Measurements from ENCODE around the gene NLRP13.

DNA sequence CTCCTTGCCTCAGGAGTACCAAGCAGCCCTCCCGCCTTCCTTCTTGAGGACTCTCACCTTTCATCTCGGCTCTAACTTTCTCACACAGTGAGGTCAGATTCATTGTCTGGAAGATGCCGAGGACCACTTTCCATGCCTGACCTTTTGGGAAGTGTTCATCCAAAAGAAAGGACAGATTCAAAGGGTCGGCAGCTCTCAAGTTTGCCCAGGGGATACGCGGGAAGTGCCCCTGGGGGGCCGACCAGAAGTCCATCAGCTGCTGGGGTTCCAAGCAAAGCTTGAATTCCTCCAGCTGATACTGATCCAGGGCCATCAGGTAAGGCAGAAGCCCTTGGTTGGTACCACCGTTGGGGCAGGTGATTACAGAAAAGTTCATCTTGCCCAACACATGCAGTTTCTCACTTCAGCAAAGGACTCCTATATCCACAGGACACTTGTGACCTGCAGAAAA, at the start of gene NLRP13:
- TF ChIP-seq POLR2AphosphoS5 (IDR thresholded peaks at IDR 0.05), result no peak
- TF ChIP-seq, protein P1, sequence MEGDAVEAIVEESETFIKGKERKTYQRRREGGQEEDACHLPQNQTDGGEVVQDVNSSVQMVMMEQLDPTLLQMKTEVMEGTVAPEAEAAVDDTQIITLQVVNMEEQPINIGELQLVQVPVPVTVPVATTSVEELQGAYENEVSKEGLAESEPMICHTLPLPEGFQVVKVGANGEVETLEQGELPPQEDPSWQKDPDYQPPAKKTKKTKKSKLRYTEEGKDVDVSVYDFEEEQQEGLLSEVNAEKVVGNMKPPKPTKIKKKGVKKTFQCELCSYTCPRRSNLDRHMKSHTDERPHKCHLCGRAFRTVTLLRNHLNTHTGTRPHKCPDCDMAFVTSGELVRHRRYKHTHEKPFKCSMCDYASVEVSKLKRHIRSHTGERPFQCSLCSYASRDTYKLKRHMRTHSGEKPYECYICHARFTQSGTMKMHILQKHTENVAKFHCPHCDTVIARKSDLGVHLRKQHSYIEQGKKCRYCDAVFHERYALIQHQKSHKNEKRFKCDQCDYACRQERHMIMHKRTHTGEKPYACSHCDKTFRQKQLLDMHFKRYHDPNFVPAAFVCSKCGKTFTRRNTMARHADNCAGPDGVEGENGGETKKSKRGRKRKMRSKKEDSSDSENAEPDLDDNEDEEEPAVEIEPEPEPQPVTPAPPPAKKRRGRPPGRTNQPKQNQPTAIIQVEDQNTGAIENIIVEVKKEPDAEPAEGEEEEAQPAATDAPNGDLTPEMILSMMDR (IDR thresholded peaks at IDR 0.05), result no peak
